K562 (cell line): ENCODE measurements around the gene RNPEP. TPM values are rescaled to one million over a fixed set of nuclear protein-coding genes. Genes with fewer than 3 reads are reported as not detected.

ENCODE experiments used
- ATAC-seq: fragments of 200-7000 bp; cut with Tn5 transposase; 3 replicates; pipeline ENCODE4 v1.9.1; 2020; ENCODE audit warnings: moderate library complexity
- BruUV-seq: library from RNA; stranded (reverse); fragments of 400-500 nt; replicated peaks from 2 replicates; lab custom pipeline; 2021; lab: Mats Ljungman, UMichigan
- CTCF ChIA-PET: fragments of 300-600 bp; formaldehyde crosslinking; extraction: SDS; loops from one replicate; lab custom pipeline; 2021; ENCODE audit warnings: low intra/inter-chr PET ratio; lab: Yijun Ruan, JAX
- POLR2A ChIA-PET: fragments of 300-600, 350-650 bp; sonication (Branson Sonifier 250); formaldehyde crosslinking; extraction: SDS; loops from one replicate; lab custom pipeline; 2021; ENCODE audit warnings: antibody characterized with exemption, inconsistent platforms; lab: Yijun Ruan, JAX
- DNase-seq, 4 experiments: peaks; one replicate each; pipeline versions ENCODE4 v3.0.0 to v3.0.0-alpha.2; 2011 to 2018; ENCODE audit warnings: low spot score in 3 of 4, mixed read lengths in 3 of 4; ENCODE audit errors: extremely low read depth in 1 of 4
- FAIRE-seq: peaks from 2 replicates; lab custom pipeline; 2011; peaks lifted over from hg19 to GRCh38; lab: Jason Lieb, UNC
- H2AFZ ChIP-seq: 2 replicates; pipeline ENCODE4 v1.6.0; 2011; ENCODE audit warnings: low read depth, low read length, control low read depth, inconsistent platforms
- H3K27ac ChIP-seq: fragments of 200-600 bp; 3 replicates; pipeline ENCODE4 v1.8.0; 2011; ENCODE audit warnings: low read depth, mild to moderate bottlenecking, control low read depth, inconsistent platforms, low read length, moderate library complexity, mixed read lengths; ENCODE audit errors: extremely low read depth
- H3K27me3 ChIP-seq, 2 experiments: fragments of 300-600 bp in 1 of 2; 2 replicates in 1 of 2; 3 replicates in 1 of 2; pipeline versions ENCODE4 v1.6.0 to v1.8.0; 2011; ENCODE audit warnings: inconsistent platforms in 2 of 2, low read length in 2 of 2, mild to moderate bottlenecking in 1 of 2, mixed read lengths in 1 of 2, moderate library complexity in 1 of 2; ENCODE audit not compliant: control insufficient read depth in 2 of 2, insufficient read depth in 2 of 2
- H3K36me3 ChIP-seq: fragments of 300-600 bp; 3 replicates; pipeline ENCODE4 v1.8.0; 2011; ENCODE audit warnings: mild to moderate bottlenecking, low read length, inconsistent platforms; ENCODE audit not compliant: control insufficient read depth, insufficient read depth
- H3K4me1 ChIP-seq, 2 experiments: fragments of 200-600 bp in 1 of 2; replicated peaks in 1 of 2; 2 replicates in 1 of 2; 3 replicates in 1 of 2; pipeline versions ENCODE4 v1.5.1 to v1.8.0; 2011; ENCODE audit warnings: inconsistent platforms in 2 of 2, low read length in 2 of 2, mild to moderate bottlenecking in 1 of 2, mixed read lengths in 1 of 2, moderate library complexity in 1 of 2; ENCODE audit not compliant: control insufficient read depth in 2 of 2, insufficient read depth in 2 of 2
- H3K4me2 ChIP-seq: 2 replicates; pipeline ENCODE4 v1.6.1; 2011; ENCODE audit warnings: low read length, control low read depth, inconsistent platforms, mixed read lengths; ENCODE audit not compliant: insufficient read depth
- H3K4me3 ChIP-seq: fragments of 200-600 bp; sonication (generic), shearing (Covaris generic); 2 replicates; pipeline ENCODE4 v1.5.1; 2016; ENCODE audit warnings: control low read depth, inconsistent platforms
- H3K79me2 ChIP-seq: fragments of 200-600 bp; 3 replicates; pipeline ENCODE4 v1.8.0; 2011; ENCODE audit warnings: low read length, inconsistent platforms; ENCODE audit not compliant: control insufficient read depth, insufficient read depth
- H3K9ac ChIP-seq, 2 experiments: 2 replicates each; pipeline versions ENCODE4 v1.6.0 to v1.6.1; 2011; ENCODE audit warnings: low read depth in 2 of 2, low read length in 2 of 2, control low read depth in 1 of 2, inconsistent platforms in 1 of 2, mild to moderate bottlenecking in 1 of 2, mixed read lengths in 1 of 2; ENCODE audit not compliant: insufficient read depth in 1 of 2
- H3K9me1 ChIP-seq: one replicate; pipeline ENCODE4 v1.6.0; 2011; ENCODE audit warnings: inconsistent platforms, mild to moderate bottlenecking, low read length, moderate library complexity; ENCODE audit not compliant: control insufficient read depth, insufficient read depth
- H3K9me3 ChIP-seq: replicated peaks from 2 replicates; pipeline ENCODE4 v1.5.1; 2011; ENCODE audit warnings: low read depth, low read length, inconsistent platforms; ENCODE audit not compliant: control insufficient read depth, insufficient read depth
- H4K20me1 ChIP-seq: replicated peaks from 2 replicates; pipeline ENCODE4 v1.6.1; 2011; ENCODE audit warnings: low read length, inconsistent platforms, mixed read lengths; ENCODE audit not compliant: control insufficient read depth, insufficient read depth
- ARID3A ChIP-seq: IDR thresholded peaks from 2 replicates; pipeline ENCODE4 v1.6.1; 2012; ENCODE audit warnings: low read depth, low read length, improper control_type of control experiment, borderline replicate concordance
- DLX4 ChIP-seq: fragments of 250-450 bp; sonication (Bioruptor Pico); IDR thresholded peaks from 2 replicates; pipeline ENCODE4 v1.6.1; 2021; ENCODE audit warnings: mild to moderate bottlenecking
- GATAD2A ChIP-seq: fragments of 450-650 bp; IDR thresholded peaks from 2 replicates; pipeline ENCODE4 v1.6.1; 2017
- HMGXB4 ChIP-seq: sonication (generic); formaldehyde crosslinking; IDR thresholded peaks from 2 replicates; pipeline ENCODE4 v1.8.1; 2023; ENCODE audit warnings: mild to moderate bottlenecking, missing genetic modification reagents
- ID3 ChIP-seq, 2 experiments: fragments of 250-450 bp in 1 of 2; fragments of 450-650 bp in 1 of 2; sonication (Bioruptor Pico) in 1 of 2; IDR thresholded peaks; 2 replicates each; pipeline versions ENCODE4 v1.6.1 to v1.8.0; 2016 to 2021; ENCODE audit warnings: mild to moderate bottlenecking in 2 of 2, moderate library complexity in 2 of 2, missing compliant biosample characterization in 1 of 2, missing genetic modification characterization in 1 of 2
- MAX ChIP-seq: sonication (generic); formaldehyde crosslinking; IDR thresholded peaks from 2 replicates; pipeline ENCODE4 v1.9.0; 2022; ENCODE audit warnings: mild to moderate bottlenecking, missing genetic modification reagents
- PCBP1 ChIP-seq: fragments of 200-400 bp; formaldehyde crosslinking; IDR thresholded peaks from 2 replicates; pipeline ENCODE4 v1.6.1; 2018; ENCODE audit warnings: mild to moderate bottlenecking, low read depth, low read length; ENCODE audit not compliant: poor library complexity, severe bottlenecking
- SMAD3 ChIP-seq: fragments of 450-650 bp; formaldehyde crosslinking; conservative IDR thresholded peaks from 2 replicates; pipeline ENCODE4 v1.4.0; 2020; ENCODE audit warnings: mild to moderate bottlenecking
- SP1 ChIP-seq: sonication (generic); formaldehyde crosslinking; IDR thresholded peaks from 2 replicates; pipeline ENCODE4 v1.8.1; 2022; ENCODE audit warnings: mild to moderate bottlenecking, missing genetic modification reagents
- U2AF1 ChIP-seq: fragments of 200-400 bp; formaldehyde crosslinking; optimal IDR thresholded peaks from 2 replicates; pipeline ENCODE3; 2017; ENCODE audit warnings: mild to moderate bottlenecking, low read depth, low read length, moderate library complexity
- UBTF ChIP-seq, 2 experiments: IDR thresholded peaks; 2 replicates each; pipeline ENCODE4 v1.6.1; 2012; ENCODE audit warnings: improper control_type of control experiment in 2 of 2, low read depth in 2 of 2, low read length in 2 of 2, borderline replicate concordance in 1 of 2
- ZNF584 ChIP-seq: fragments of 200-800 bp; sonication (Bioruptor generic); IDR thresholded peaks from 2 replicates; pipeline ENCODE4 v1.6.1; 2016; ENCODE audit warnings: low read depth, mild to moderate bottlenecking, missing genetic modification characterization, missing compliant biosample characterization
- ZNF764 ChIP-seq: fragments of 250-450 bp; sonication (Bioruptor Pico); IDR thresholded peaks from 2 replicates; pipeline ENCODE4 v1.4.0; 2020; ENCODE audit warnings: low read depth, mild to moderate bottlenecking, moderate library complexity
- WGBS: fragments of 100-300 bp; shearing (Covaris generic); methylation state at CpG from one replicate; pipeline ENCODE4 v1.1.6; 2016; ENCODE audit warnings: low coverage, mixed read lengths; ENCODE audit not compliant: insufficient coverage; ENCODE audit errors: missing lambda C conversion rate; 5-methylcytosine and 5-hydroxymethylcytosine counted together
- in situ Hi-C: fragments of 300-500 bp; cut with MboI; formaldehyde crosslinking; loops from 4 replicates; pipeline ENCODE4 v1.15.0; 2018; ENCODE audit warnings: inconsistent platforms, mixed read lengths
- intact Hi-C: fragments of 100-400 bp; cut with micrococcal nuclease; formaldehyde crosslinking; loops from 2 replicates; pipeline ENCODE4 v1.14.2; 2022
- polyA plus RNA-seq, 8 experiments: library from polyadenylated mRNA; depleted of rRNA in 4 of 8; stranded (reverse) in 5 of 8; unstranded in 3 of 8; fragments of >200 nt; fragmentation: Nextera tagmentation in 2 of 8; fragmentation: Illumina TruSeq in 1 of 8; extraction: Ambion mirVana in 2 of 8; extraction: Trizol in 1 of 8; gene quantifications; 2 replicates each; pipeline versions ENCODE4 v1.2.1 to v1.2.3, GENCODE V29; 2011 to 2014; ENCODE audit warnings: inconsistent platforms in 1 of 8, missing spikeins in 1 of 8
- total RNA-seq, 7 experiments: library from RNA; depleted of rRNA in 6 of 7; stranded (reverse); fragments of >200 nt in 6 of 7; fragmentation: Illumina TruSeq in 2 of 7; extraction: Trizol in 2 of 7; gene quantifications; 2 replicates each; pipeline versions ENCODE4 v1.2.1 to v1.2.3, GENCODE V29; 2011 to 2021; ENCODE audit warnings: low replicate concordance in 1 of 7

Gene RNPEP
- total and polyA plus RNA-seq, 9 of the 15 experiments (the other 6 are each of a cell fraction or from before 2014, with no cell fraction given) = 27.5 to 131 (median 63.4) TPM

- 0 out of 2 replicates have a peak, but pooled peaks have one; percentile 26 for TF ChIP-seq HMGXB4 (CRISPR knock-in tag)
- no peak for TF ChIP-seq ZNF584
- no peak for TF ChIP-seq ZNF764
- no peak for TF ChIP-seq PCBP1
- TF ChIP-seq DLX4 (CRISPR knock-in tag) = no peak; the same call in 1 of the 2 replicates
- no peak for TF ChIP-seq ID3 (CRISPR knock-in tag; IDR thresholded peaks at IDR 0.05)
- peak; percentile 28; the same call in 1 of the 2 replicates for TF ChIP-seq ID3 (tag; IDR thresholded peaks at IDR 0.05)
- TF ChIP-seq GATAD2A = no peak
- TF ChIP-seq, all 486 proteins: peak for 41
Observed at GRCh38 chr1:201955729-201956143, 26.7 kb upstream of the RNPEP start (continued).

- H3K9me1 ChIP-seq = peaks cover 4% of the 10 kb centered on the region
- H4K20me1 ChIP-seq = 0 out of 2 replicates have a peak, but pooled peaks cover 2% of the 10 kb centered on the region
- no peak overlapping the region for H3K27ac ChIP-seq
- ATAC-seq (no peak), FAIRE-seq (no peak), DNase-seq (no peak)
- no peaks in the 10 kb centered on the region for H3K9me3 ChIP-seq
- POLR2A ChIA-PET = interaction anchor here (0.6 to 1.5 kb wide), 6 partner anchors 8 to 77 kb away, joined by 3 to 7 read pairs (median 4); partner anchors contain the start of gene LMOD1
- in situ Hi-C loops = no loop called here
- intact Hi-C loops = no loop called here
- H3K36me3 ChIP-seq = peaks cover 73% of the 10 kb centered on the region
- H2AFZ ChIP-seq = no peak overlapping the region
- H3K27me3 ChIP-seq = no peaks in the 10 kb centered on the region
- peaks cover 12 to 13% of the 10 kb centered on the region in 2 experiments; a peak in 3 of 5 replicates for H3K4me1 ChIP-seq
- CTCF ChIA-PET = no interaction called here
- H3K4me3 ChIP-seq = no peak overlapping the region
- WGBS = 98% methylated on average over 5 of the region's 5 CpGs
- peak overlapping the region in 1 of 2 experiments; percentile 27; a peak in 1 of 4 replicates for H3K9ac ChIP-seq
- BruUV-seq = no TSS peak
- peaks cover 73% of the 10 kb centered on the region for H3K79me2 ChIP-seq
- no peak overlapping the region for H3K4me2 ChIP-seq
- TF ChIP-seq SMAD3 (no peak), MAX (CRISPR knock-in tag) (peak; percentile 34; the same call in 1 of the 2 replicates), U2AF1 (no peak), ARID3A (no peak), SP1 (CRISPR knock-in tag) (0 out of 2 replicates have a peak, but pooled peaks have one; percentile 31), UBTF (IDR thresholded peaks at IDR 0.05; ENCODE audit: borderline replicate concordance in 1 of 2, low read depth in 2 of 2, low read length in 2 of 2) (no peak)
Observed at GRCh38 chr1:201958348-201958747, 24.1 kb upstream of the RNPEP start.
